Breast epithelium (tissue), 3 donors: ENCODE results near the gene KIAA0753.

Source experiments
- CTCF ChIP-seq, 3 donors: fragments of 450-650 bp; IDR thresholded peaks; one replicate each; pipeline ENCODE4 v1.5.1; 2016 to 2017; ENCODE audit warnings: antibody characterized with exemption in 3 of 3, mild to moderate bottlenecking in 3 of 3, moderate library complexity in 3 of 3
- POLR2AphosphoS5 ChIP-seq, 3 donors: sonication (generic); formaldehyde crosslinking; IDR thresholded peaks; one replicate each; pipeline ENCODE4 v1.6.1; 2017; ENCODE audit warnings: antibody characterized with exemption in 3 of 3

GRCh38 chr17:6643451-6644125, 3.1 kb upstream of the KIAA0753 start:
- TF ChIP-seq CTCF (IDR thresholded peaks at IDR 0.05) (no peak), POLR2AphosphoS5 (IDR thresholded peaks at IDR 0.05) (no peak)
